GM12801 (cell line): Measurements from ENCODE around the gene KIAA1210.

ENCODE experiments used
- TF ChIP-seq, protein P1 (sequence below): IDR thresholded peaks from one replicate; pipeline ENCODE4 v1.5.1; 2011; ENCODE audit warnings: control low read depth; ENCODE audit not compliant: insufficient read length; ENCODE audit errors: extremely low read depth

KIAA1210 gene

DNA sequence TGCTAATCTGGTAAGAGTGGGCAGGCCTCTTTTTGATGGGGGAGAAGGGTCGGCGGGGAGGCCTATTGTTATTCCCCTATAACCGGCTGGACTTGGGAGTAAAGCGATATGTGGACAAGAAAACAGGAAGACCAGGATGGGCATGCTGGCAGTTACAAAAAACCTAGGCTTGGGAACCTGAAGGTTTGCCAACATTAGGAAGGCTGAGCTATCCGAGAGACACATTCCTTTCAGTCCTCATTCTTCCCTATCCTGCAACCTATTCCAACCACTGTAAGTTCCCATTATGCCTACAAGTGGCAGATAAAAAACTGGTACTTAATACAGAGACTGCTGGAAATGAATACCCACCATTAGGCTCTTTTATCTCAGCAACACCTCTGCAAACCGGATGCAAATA is 87.2 kb downstream of the KIAA1210 start:
- TF ChIP-seq, protein P1, sequence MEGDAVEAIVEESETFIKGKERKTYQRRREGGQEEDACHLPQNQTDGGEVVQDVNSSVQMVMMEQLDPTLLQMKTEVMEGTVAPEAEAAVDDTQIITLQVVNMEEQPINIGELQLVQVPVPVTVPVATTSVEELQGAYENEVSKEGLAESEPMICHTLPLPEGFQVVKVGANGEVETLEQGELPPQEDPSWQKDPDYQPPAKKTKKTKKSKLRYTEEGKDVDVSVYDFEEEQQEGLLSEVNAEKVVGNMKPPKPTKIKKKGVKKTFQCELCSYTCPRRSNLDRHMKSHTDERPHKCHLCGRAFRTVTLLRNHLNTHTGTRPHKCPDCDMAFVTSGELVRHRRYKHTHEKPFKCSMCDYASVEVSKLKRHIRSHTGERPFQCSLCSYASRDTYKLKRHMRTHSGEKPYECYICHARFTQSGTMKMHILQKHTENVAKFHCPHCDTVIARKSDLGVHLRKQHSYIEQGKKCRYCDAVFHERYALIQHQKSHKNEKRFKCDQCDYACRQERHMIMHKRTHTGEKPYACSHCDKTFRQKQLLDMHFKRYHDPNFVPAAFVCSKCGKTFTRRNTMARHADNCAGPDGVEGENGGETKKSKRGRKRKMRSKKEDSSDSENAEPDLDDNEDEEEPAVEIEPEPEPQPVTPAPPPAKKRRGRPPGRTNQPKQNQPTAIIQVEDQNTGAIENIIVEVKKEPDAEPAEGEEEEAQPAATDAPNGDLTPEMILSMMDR = no peak

DNA sequence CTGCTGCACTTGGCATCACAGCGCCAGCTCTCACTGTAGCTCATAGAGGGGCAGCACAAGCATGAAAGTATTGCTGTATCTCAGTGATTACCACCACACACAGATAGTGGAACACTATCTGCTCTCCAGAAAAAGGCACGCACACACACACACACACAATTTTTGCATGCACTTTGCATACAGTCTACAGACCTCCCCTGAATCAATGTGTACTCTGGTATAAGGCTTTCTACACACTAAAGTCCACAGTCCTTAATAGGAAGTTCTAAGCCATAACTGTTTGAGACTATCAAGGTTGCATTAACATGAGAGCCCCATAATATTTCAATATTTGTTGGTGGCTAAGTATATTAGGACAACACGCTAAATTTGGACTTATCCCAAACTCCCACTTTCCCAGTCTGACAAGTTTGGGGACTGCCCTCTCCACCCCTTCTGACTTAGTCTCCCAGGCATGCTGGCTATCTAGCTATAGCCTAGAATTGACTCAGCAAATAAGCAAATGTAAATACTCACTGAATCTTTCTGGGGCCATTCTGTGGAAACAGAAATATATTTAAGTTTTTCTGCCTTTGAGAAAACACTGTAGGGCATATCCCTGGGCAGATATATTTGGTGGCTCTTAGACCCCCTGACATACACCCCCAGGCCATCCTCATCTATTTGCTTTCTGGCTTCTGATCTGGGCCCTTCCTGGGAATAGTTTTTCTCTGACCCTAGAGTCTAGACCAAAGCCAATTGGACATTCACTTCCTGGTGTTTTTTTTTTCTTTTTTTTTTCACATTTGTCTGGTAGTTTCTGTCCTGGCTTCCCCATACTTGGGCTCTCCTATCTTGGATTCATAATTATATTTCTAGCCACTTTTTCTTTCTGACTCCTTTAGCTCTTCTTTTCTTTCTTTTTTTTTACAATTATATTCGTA is 91.2 kb downstream of the KIAA1210 start:
- TF ChIP-seq, protein P1 = no peak

GRCh38 chrX:119030990-119031389 is 96.6 kb downstream of the KIAA1210 start:
- TF ChIP-seq, protein P1 = no peak

GRCh38 chrX:119028733-119029330 is 98.8 kb downstream of the KIAA1210 start:
- TF ChIP-seq, protein P1 = no peak
